Ascending aorta (tissue), 2 donors: ENCODE data around the gene CCSER1. TPM values are rescaled to one million over a fixed set of nuclear protein-coding genes. Genes with fewer than 3 reads are reported as not detected.

Experiments used
- DNase-seq, 2 donors: peaks; one replicate each; pipeline ENCODE4 v3.0.0-alpha.2; 2019; ENCODE audit warnings: low spot score in 2 of 2
- H3K27ac ChIP-seq, 2 donors: fragments of 200-600 bp; sonication (generic); one replicate each; pipeline ENCODE4 v1.5.1; 2016 to 2017; ENCODE audit warnings: mild to moderate bottlenecking in 1 of 2
- H3K27me3 ChIP-seq: fragments of 200-600 bp; sonication (generic); one replicate; pipeline ENCODE4 v1.5.1; 2017
- H3K36me3 ChIP-seq, 2 donors: fragments of 200-600 bp; sonication (generic); one replicate each; pipeline ENCODE4 v1.5.1; 2016
- H3K4me1 ChIP-seq, 2 donors: fragments of 200-600 bp; sonication (generic); one replicate each; pipeline ENCODE4 v1.5.1; 2016 to 2017; ENCODE audit warnings: mild to moderate bottlenecking in 1 of 2
- H3K4me3 ChIP-seq, 2 donors: fragments of 200-600 bp; sonication (generic); one replicate each; pipeline ENCODE4 v1.5.1; 2016 to 2017; ENCODE audit warnings: mild to moderate bottlenecking in 1 of 2
- H3K9me3 ChIP-seq, 2 donors: fragments of 200-600 bp; sonication (generic); one replicate each; pipeline ENCODE4 v1.5.1; 2016
- intact Hi-C: fragments of 100-400 bp; cut with DNase I; formaldehyde crosslinking; loops from one replicate; pipeline ENCODE4 v1.15.1; 2023
- total RNA-seq: library from RNA; depleted of rRNA; stranded (reverse); fragments of >200 nt; gene quantifications from one replicate; pipeline ENCODE4 v1.1.0, GENCODE V29; 2016
- TF ChIP-seq, protein P1 (sequence below), 3 experiments: fragments of 200-600 bp in 2 of 3; fragments of 450-650 bp in 1 of 3; sonication (generic) in 2 of 3; IDR thresholded peaks; one replicate each; pipeline ENCODE4 v1.5.1; 2016 to 2019; ENCODE audit warnings: antibody characterized with exemption in 3 of 3, mild to moderate bottlenecking in 1 of 3, moderate library complexity in 1 of 3

The CCSER1 gene
- total RNA-seq, 1 donor from 2014 or later: 8.9 TPM

DNA sequence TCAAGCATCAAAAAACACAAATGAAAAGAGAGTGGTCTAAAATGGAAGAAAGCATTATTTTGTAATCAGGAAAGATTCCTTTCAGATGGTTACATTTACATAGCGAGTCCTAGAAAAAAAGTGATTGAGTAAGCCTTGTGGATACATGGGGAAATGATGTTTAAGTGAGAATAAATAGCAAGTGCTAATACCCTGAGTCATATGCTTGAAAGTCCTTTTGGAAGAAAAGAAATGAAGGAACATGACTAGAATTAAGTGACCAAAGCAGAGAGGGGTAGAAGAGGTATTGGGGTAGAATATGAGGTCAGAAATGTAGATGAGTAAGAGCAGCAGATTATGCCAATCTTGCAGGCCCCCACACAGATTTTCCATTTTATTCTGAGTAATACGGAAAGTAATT lies 1361.8 kb downstream of the CCSER1 start:
- H3K36me3 ChIP-seq: no peaks in the 10 kb centered on the region
- no peaks in the 10 kb centered on the region for H3K4me1 ChIP-seq
- intact Hi-C loops: no loop called here
- H3K27me3 ChIP-seq: no peaks in the 10 kb centered on the region
- H3K9me3 ChIP-seq: no peaks in the 10 kb centered on the region
- no peak overlapping the region for H3K4me3 ChIP-seq
- TF ChIP-seq, protein P1, sequence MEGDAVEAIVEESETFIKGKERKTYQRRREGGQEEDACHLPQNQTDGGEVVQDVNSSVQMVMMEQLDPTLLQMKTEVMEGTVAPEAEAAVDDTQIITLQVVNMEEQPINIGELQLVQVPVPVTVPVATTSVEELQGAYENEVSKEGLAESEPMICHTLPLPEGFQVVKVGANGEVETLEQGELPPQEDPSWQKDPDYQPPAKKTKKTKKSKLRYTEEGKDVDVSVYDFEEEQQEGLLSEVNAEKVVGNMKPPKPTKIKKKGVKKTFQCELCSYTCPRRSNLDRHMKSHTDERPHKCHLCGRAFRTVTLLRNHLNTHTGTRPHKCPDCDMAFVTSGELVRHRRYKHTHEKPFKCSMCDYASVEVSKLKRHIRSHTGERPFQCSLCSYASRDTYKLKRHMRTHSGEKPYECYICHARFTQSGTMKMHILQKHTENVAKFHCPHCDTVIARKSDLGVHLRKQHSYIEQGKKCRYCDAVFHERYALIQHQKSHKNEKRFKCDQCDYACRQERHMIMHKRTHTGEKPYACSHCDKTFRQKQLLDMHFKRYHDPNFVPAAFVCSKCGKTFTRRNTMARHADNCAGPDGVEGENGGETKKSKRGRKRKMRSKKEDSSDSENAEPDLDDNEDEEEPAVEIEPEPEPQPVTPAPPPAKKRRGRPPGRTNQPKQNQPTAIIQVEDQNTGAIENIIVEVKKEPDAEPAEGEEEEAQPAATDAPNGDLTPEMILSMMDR (IDR thresholded peaks at IDR 0.05): no peak
- DNase-seq: no peak
- H3K27ac ChIP-seq: no peak overlapping the region

DNA sequence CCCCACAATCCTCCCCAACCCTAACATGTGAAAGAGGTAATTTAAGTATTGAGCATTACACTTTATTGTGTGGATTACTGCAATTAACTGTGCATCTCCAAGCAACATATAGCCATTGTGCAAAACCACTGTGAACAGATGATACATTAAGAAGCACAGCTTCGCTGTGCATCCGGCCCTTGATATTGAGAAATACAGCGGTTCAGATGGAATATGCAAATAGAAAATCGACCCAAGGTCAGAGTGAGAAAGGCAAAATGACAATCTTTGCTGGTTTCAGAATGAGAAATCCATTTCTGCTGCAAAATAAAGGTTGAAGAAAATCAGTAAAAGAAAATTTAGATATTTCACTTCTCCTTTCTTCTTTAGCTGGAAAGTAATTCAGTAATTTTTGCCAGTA lies 1370.7 kb downstream of the CCSER1 start:
- Histone ChIP-seq H3K27ac (no peak overlapping the region), H3K4me1 (no peaks in the 10 kb centered on the region), H3K9me3 (no peaks in the 10 kb centered on the region), H3K36me3 (no peaks in the 10 kb centered on the region), H3K27me3 (no peaks in the 10 kb centered on the region), H3K4me3 (no peak overlapping the region)
- DNase-seq: no peak
- intact Hi-C loops: no loop called here
- TF ChIP-seq, protein P1 (IDR thresholded peaks at IDR 0.05): no peak

DNA sequence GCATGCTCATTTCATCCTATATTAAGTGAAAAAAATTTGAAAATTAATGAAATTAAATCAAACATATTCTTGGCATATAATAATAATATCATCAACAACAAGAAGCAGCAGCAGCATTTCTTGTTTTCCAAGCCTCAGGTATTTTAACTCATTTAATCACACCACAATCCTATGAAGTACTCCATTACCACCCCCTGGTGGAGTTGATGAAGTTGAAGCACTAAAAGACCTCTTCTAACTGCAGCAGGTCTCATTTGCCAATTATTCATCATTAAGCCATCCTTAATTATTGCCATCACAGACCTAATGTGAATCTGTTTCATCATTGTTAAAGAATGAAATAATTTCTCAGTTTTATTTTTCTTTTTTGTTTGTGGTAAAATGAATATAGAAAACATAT lies 1375.2 kb downstream of the CCSER1 start:
- Histone ChIP-seq H3K9me3 (no peaks in the 10 kb centered on the region), H3K4me3 (no peak overlapping the region), H3K36me3 (no peaks in the 10 kb centered on the region), H3K27ac (no peak overlapping the region), H3K4me1 (no peaks in the 10 kb centered on the region), H3K27me3 (no peaks in the 10 kb centered on the region)
- no peak for DNase-seq
- TF ChIP-seq, protein P1 (IDR thresholded peaks at IDR 0.05): no peak
- intact Hi-C loops: no loop called here

DNA sequence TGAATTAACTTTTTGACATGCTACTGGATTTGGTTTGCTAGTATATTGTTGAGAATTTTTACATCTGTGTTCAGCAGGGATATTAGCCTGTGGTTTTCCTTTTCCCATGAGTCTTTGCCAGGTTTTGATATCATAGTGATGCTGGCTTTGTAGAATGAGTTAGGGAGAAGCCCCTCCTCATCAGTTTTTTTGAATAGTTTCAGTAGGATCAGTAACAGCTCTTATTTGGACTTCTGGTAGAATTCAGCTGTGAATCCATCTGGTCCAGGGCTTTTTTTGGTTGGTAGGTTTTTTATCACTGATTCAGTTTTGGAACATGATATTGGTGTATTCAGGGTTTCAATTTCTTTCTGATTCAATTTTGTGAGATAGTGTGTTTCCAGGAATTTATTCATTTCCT lies 1386.1 kb downstream of the CCSER1 start:
- Histone ChIP-seq H3K9me3 (peaks cover 0 to 4% of the 10 kb centered on the region in 2 donors), H3K4me1 (no peaks in the 10 kb centered on the region), H3K36me3 (no peaks in the 10 kb centered on the region), H3K4me3 (no peak overlapping the region), H3K27me3 (no peaks in the 10 kb centered on the region), H3K27ac (no peak overlapping the region)
- intact Hi-C loops: no loop called here
- TF ChIP-seq, protein P1 (IDR thresholded peaks at IDR 0.05): no peak
- no peak for DNase-seq

DNA sequence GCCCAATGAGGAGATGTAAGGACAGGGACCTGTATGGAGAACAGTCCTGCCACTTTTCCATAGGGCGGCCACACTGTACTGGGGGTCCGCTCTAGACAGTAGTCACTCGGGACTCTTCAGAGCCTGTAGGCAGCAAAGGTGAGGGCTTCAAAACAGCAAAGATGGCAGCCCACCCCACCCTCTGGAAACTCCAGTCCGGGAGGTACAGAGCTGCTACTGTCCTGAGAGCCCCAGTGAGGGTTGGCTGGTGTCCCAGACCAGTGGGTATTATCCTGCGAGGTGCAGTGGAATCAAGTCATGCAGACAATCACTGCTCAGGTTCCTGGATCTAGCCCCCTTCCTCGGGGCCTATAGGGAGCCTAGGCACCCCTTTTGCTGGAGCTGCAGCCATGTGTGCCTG lies 1392.0 kb downstream of the CCSER1 start:
- DNase-seq: no peak
- no peak overlapping the region for H3K27ac ChIP-seq
- TF ChIP-seq, protein P1 (IDR thresholded peaks at IDR 0.05): no peak
- no peaks in the 10 kb centered on the region for H3K27me3 ChIP-seq
- intact Hi-C loops: no loop called here
- no peaks in the 10 kb centered on the region for H3K4me1 ChIP-seq
- no peak overlapping the region for H3K4me3 ChIP-seq
- H3K9me3 ChIP-seq: no peaks in the 10 kb centered on the region
- H3K36me3 ChIP-seq: no peaks in the 10 kb centered on the region

DNA sequence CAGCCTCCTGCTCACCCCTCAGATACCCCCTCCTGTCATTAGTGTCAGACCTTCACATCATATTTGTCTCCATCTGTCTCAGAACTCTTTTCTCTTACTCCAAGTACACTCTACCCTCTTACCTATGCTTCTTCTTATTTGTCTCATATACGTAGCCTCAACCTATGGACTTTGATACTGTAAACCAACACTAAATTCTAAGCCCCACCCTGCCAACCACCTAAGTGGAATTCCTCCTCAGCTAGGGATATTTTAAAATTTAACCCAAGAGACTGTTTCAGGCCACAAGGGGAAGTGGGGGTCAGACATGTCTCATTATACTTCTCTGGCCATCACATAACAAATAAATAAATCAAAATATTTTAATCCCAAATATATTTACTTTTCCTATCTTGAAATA lies 1398.4 kb downstream of the CCSER1 start:
- H3K27ac ChIP-seq: no peak overlapping the region
- no peaks in the 10 kb centered on the region for H3K27me3 ChIP-seq
- TF ChIP-seq, protein P1 (IDR thresholded peaks at IDR 0.05): no peak
- intact Hi-C loops: no loop called here
- no peak for DNase-seq
- H3K4me3 ChIP-seq: no peak overlapping the region
- H3K4me1 ChIP-seq: no peaks in the 10 kb centered on the region
- H3K36me3 ChIP-seq: no peaks in the 10 kb centered on the region
- H3K9me3 ChIP-seq: no peaks in the 10 kb centered on the region
